HCT116 (cell line): ENCODE data around the gene PTPN20. TPM values are rescaled to one million over a fixed set of nuclear protein-coding genes. Genes with fewer than 3 reads are reported as not detected.

Experiments used
- ATAC-seq: fragments of 200-7000 bp; cut with Tn5 transposase; 2 replicates; pipeline ENCODE4 v1.9.1; 2020; ENCODE audit warnings: mild to moderate bottlenecking, moderate library complexity
- BruUV-seq: library from RNA; stranded (reverse); fragments of 400-500 nt; replicated peaks from 2 replicates; lab custom pipeline; 2021; lab: Mats Ljungman, UMichigan
- CTCF ChIA-PET: fragments of 300-600 bp; sonication (Branson Sonifier 250); formaldehyde crosslinking; loops from one replicate; lab custom pipeline; 2021; ENCODE audit warnings: antibody characterized with exemption; lab: Charles Lee
- POLR2A ChIA-PET: fragments of 300-600, 350-600 bp; sonication (Branson Sonifier 250); formaldehyde crosslinking; loops from one replicate; lab custom pipeline; 2021; ENCODE audit warnings: antibody characterized with exemption; lab: Charles Lee
- RAD21 ChIA-PET, 2 experiments: fragments of 300-600 bp; sonication (Branson Sonifier 250); formaldehyde crosslinking; loops; one replicate each; lab custom pipeline; 2023; ENCODE audit warnings: low total read pairs in 2 of 2; ENCODE audit not compliant: uncharacterized antibody in 2 of 2, unreplicated experiment in 2 of 2, low non-redundant PET in 1 of 2; lab: Charles Lee
- DNase-seq: peaks from one replicate; pipeline ENCODE4 v3.0.0-alpha.2; 2010; ENCODE audit warnings: low read depth, low spot score
- H2AFZ ChIP-seq: fragments of 200-600 bp; shearing (Covaris generic), sonication (generic); 2 replicates; pipeline ENCODE4 v1.6.1; 2017; ENCODE audit warnings: low read depth, mixed run types, mixed read lengths, antibody characterized with exemption, low read length; ENCODE audit not compliant: poor library complexity, severe bottlenecking
- H3K27ac ChIP-seq: 2 replicates; pipeline ENCODE4 v1.5.1; 2012; ENCODE audit warnings: low read depth, low read length
- H3K27me3 ChIP-seq: fragments of 200-600 bp; sonication (generic); 2 replicates; pipeline ENCODE4 v1.6.1; 2016; ENCODE audit warnings: mixed run types, low read length, mixed read lengths; ENCODE audit not compliant: insufficient read depth
- H3K36me3 ChIP-seq, 2 experiments: fragments of 200-500 bp in 1 of 2; fragments of 200-600 bp in 1 of 2; sonication (Bioruptor generic) in 1 of 2; sonication (generic) in 1 of 2; 2 replicates each; pipeline versions ENCODE4 v1.5.1 to v1.6.1; 2014 to 2016; ENCODE audit warnings: low read length in 2 of 2, inconsistent platforms in 1 of 2, mixed read lengths in 1 of 2, mixed run types in 1 of 2; ENCODE audit not compliant: insufficient read depth in 2 of 2, control insufficient read depth in 1 of 2
- H3K4me1 ChIP-seq, 2 experiments: fragments of 200-600 bp in 1 of 2; sonication (generic) in 1 of 2; 2 replicates each; pipeline versions ENCODE4 v1.5.1 to v1.6.1; 2012 to 2017; ENCODE audit warnings: low read length in 2 of 2, inconsistent platforms in 1 of 2, mild to moderate bottlenecking in 1 of 2, mixed read lengths in 1 of 2, mixed run types in 1 of 2, moderate library complexity in 1 of 2; ENCODE audit not compliant: insufficient read depth in 2 of 2, control insufficient read depth in 1 of 2
- H3K4me2 ChIP-seq: fragments of 200-600 bp; sonication (generic); 2 replicates; pipeline ENCODE4 v1.6.1; 2017; ENCODE audit warnings: mixed run types, low read length, mixed read lengths
- H3K4me3 ChIP-seq, 2 experiments: fragments of 200-600 bp in 1 of 2; sonication (generic) in 1 of 2; replicated peaks in 1 of 2; 2 replicates each; pipeline ENCODE4 v1.5.1; 2011 to 2016; ENCODE audit warnings: low read length in 2 of 2, control low read depth in 1 of 2, low read depth in 1 of 2, mild to moderate bottlenecking in 1 of 2, mixed read lengths in 1 of 2, mixed run types in 1 of 2
- H3K79me2 ChIP-seq: fragments of 200-600 bp; sonication (generic); 2 replicates; pipeline ENCODE4 v1.6.1; 2017; ENCODE audit warnings: mild to moderate bottlenecking, mixed run types, low read length, moderate library complexity, mixed read lengths; ENCODE audit not compliant: insufficient read depth
- H3K9ac ChIP-seq: fragments of 200-600 bp; sonication (generic); 2 replicates; pipeline ENCODE4 v1.6.1; 2016; ENCODE audit warnings: low read length, mixed read lengths
- H3K9me2 ChIP-seq: fragments of 200-600 bp; sonication (generic), shearing (Covaris generic); 2 replicates; pipeline ENCODE4 v1.6.1; 2017; ENCODE audit warnings: mixed run types, mild to moderate bottlenecking, moderate library complexity; ENCODE audit not compliant: insufficient read depth
- H3K9me3 ChIP-seq, 2 experiments: fragments of 200-500 bp in 1 of 2; fragments of 200-600 bp in 1 of 2; sonication (Bioruptor generic) in 1 of 2; sonication (generic) in 1 of 2; 2 replicates each; pipeline ENCODE4 v1.6.1; 2014 to 2017; ENCODE audit warnings: low read length in 2 of 2, mixed read lengths in 2 of 2, inconsistent platforms in 1 of 2, low read depth in 1 of 2, mild to moderate bottlenecking in 1 of 2, mixed run types in 1 of 2, moderate library complexity in 1 of 2; ENCODE audit not compliant: control insufficient read depth in 1 of 2, insufficient read depth in 1 of 2
- H4K20me1 ChIP-seq: fragments of 200-600 bp; sonication (generic), shearing (Covaris generic); 2 replicates; pipeline ENCODE4 v1.6.1; 2017; ENCODE audit warnings: mixed run types, mild to moderate bottlenecking, moderate library complexity; ENCODE audit not compliant: insufficient read depth
- CBX3 ChIP-seq: IDR thresholded peaks from 2 replicates; pipeline ENCODE4 v1.6.1; 2012; ENCODE audit warnings: low read depth
- CEBPB ChIP-seq: IDR thresholded peaks from 2 replicates; pipeline ENCODE4 v1.6.1; 2012; ENCODE audit warnings: low read depth
- EZH2 ChIP-seq: fragments of 200-600 bp; sonication (generic); IDR thresholded peaks from 2 replicates; pipeline ENCODE4 v1.6.1; 2017; ENCODE audit warnings: antibody characterized with exemption, mixed run types
- EZH2phosphoT487 ChIP-seq: fragments of 200-600 bp; IDR thresholded peaks from 2 replicates; pipeline ENCODE4 v1.6.1; 2018; ENCODE audit warnings: antibody characterized with exemption, borderline replicate concordance
- POLR2AphosphoS5 ChIP-seq: IDR thresholded peaks from 2 replicates; pipeline ENCODE4 v1.6.1; 2011; ENCODE audit warnings: mild to moderate bottlenecking, low read depth, low read length, moderate library complexity
- RAD21 ChIP-seq: IDR thresholded peaks from 2 replicates; pipeline ENCODE4 v1.6.1; 2012; ENCODE audit warnings: low read depth, mild to moderate bottlenecking
- SIN3A ChIP-seq: IDR thresholded peaks from 2 replicates; pipeline ENCODE4 v1.6.1; 2012; ENCODE audit warnings: low read depth
- TCF7L2 ChIP-seq: IDR thresholded peaks from 2 replicates; pipeline ENCODE4 v1.7.0; 2011; ENCODE audit warnings: borderline replicate concordance, inconsistent platforms; ENCODE audit not compliant: insufficient read depth, insufficient read length; ENCODE audit errors: extremely low read depth
- intact Hi-C: fragments of 100-400 bp; cut with micrococcal nuclease; formaldehyde crosslinking; loops from 2 replicates; pipeline ENCODE4 v1.10.0; 2022
- total RNA-seq: library from RNA; stranded (reverse); gene quantifications from one replicate; pipeline ENCODE4 v1.2.1, GENCODE V29; 2021; ENCODE audit not compliant: unreplicated experiment
- TF ChIP-seq, protein P1 (sequence below): IDR thresholded peaks from 2 replicates; pipeline ENCODE4 v1.6.1; 2011; ENCODE audit warnings: mild to moderate bottlenecking, low read length, moderate library complexity; ENCODE audit not compliant: insufficient replicate concordance; ENCODE audit errors: extremely low read depth
- TF ChIP-seq, protein P2 (sequence below): IDR thresholded peaks from 2 replicates; pipeline ENCODE4 v1.6.1; 2012

The PTPN20 gene
- total RNA-seq, 1 experiment from 2014 or later = not detected

DNA sequence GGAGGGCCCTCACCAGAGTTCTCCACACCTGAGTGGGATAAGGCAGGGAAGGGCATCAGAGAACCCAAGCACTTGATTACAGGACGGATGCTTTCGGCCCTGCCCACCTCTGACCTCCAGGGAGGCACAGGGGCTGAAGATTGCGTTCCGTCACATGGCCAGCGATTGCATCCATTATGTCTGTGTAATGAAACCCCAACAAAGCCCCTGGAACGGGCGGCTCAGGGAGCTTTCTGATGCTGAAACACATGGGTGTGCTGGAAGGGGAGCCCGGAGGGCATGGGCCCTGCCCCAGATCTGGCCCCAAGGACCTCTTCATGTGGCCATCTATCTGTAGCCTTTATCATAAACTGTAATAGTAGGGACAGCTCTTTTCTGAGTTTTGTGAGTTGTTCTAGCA is 117.2 kb downstream of the PTPN20 start:
- no peak overlapping the region for H2AFZ ChIP-seq
- H3K79me2 ChIP-seq = no peaks in the 10 kb centered on the region
- H4K20me1 ChIP-seq = no peaks in the 10 kb centered on the region
- BruUV-seq = no TSS peak
- H3K4me2 ChIP-seq = no peak overlapping the region
- no peak for ATAC-seq
- peaks cover 0 to 9% of the 10 kb centered on the region in 2 experiments; a peak in 1 of 4 replicates for H3K4me1 ChIP-seq
- CTCF ChIA-PET = no interaction called here
- no peak overlapping the region for H3K4me3 ChIP-seq
- POLR2A ChIA-PET = no interaction called here
- H3K9me3 ChIP-seq = no peaks in the 10 kb centered on the region
- H3K9ac ChIP-seq = no peak overlapping the region
- no peak for DNase-seq
- TF ChIP-seq POLR2AphosphoS5 (no peak), EZH2 (no peak), TCF7L2 (no peak), SIN3A (no peak), EZH2phosphoT487 (no peak), CEBPB (no peak), CBX3 (no peak), RAD21 (no peak)
- TF ChIP-seq, protein P1, sequence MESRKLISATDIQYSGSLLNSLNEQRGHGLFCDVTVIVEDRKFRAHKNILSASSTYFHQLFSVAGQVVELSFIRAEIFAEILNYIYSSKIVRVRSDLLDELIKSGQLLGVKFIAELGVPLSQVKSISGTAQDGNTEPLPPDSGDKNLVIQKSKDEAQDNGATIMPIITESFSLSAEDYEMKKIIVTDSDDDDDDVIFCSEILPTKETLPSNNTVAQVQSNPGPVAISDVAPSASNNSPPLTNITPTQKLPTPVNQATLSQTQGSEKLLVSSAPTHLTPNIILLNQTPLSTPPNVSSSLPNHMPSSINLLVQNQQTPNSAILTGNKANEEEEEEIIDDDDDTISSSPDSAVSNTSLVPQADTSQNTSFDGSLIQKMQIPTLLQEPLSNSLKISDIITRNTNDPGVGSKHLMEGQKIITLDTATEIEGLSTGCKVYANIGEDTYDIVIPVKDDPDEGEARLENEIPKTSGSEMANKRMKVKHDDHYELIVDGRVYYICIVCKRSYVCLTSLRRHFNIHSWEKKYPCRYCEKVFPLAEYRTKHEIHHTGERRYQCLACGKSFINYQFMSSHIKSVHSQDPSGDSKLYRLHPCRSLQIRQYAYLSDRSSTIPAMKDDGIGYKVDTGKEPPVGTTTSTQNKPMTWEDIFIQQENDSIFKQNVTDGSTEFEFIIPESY = no peak
- TF ChIP-seq, protein P2, sequence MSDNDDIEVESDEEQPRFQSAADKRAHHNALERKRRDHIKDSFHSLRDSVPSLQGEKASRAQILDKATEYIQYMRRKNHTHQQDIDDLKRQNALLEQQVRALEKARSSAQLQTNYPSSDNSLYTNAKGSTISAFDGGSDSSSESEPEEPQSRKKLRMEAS = no peak
- intact Hi-C loops = no loop called here
- no peaks in the 10 kb centered on the region for H3K36me3 ChIP-seq
- no peaks in the 10 kb centered on the region for H3K27me3 ChIP-seq
- RAD21 ChIA-PET = no interaction called here
- H3K9me2 ChIP-seq = no peaks in the 10 kb centered on the region
- H3K27ac ChIP-seq = no peak overlapping the region
